IMR-90 (cell line): ENCODE results near the gene NDUFAF2. TPM values are rescaled to one million over a fixed set of nuclear protein-coding genes. Genes with fewer than 3 reads are reported as not detected.
"Not testable (repeated sequence)": the region's sequence is repeated elsewhere in the genome, so short reads cannot be mapped to it uniquely, and the experiment has no call there.

Experiments
- ATAC-seq: fragments of 200-7000 bp; cut with Tn5 transposase; 2 replicates; pipeline ENCODE4 v1.9.1; 2020; ENCODE audit warnings: low read depth, mild to moderate bottlenecking, moderate library complexity
- BruUV-seq: library from RNA; stranded (reverse); fragments of 400-500 nt; replicated peaks from 2 replicates; lab custom pipeline; 2021; lab: Mats Ljungman, UMichigan
- CTCF ChIA-PET: fragments of 300-600 bp; formaldehyde crosslinking; extraction: SDS; loops from one replicate; lab custom pipeline; 2021; ENCODE audit warnings: antibody characterized with exemption; lab: Yijun Ruan, JAX
- POLR2A ChIA-PET: fragments of 300-600 bp; sonication (Branson Sonifier 250); formaldehyde crosslinking; loops from one replicate; lab custom pipeline; 2022; ENCODE audit warnings: antibody characterized with exemption; ENCODE audit not compliant: unreplicated experiment; lab: Charles Lee
- DNase-seq: peaks from one replicate; pipeline ENCODE4 v3.0.0; 2013
- H2AFZ ChIP-seq: replicated peaks from 2 replicates; pipeline ENCODE3; 2013; ENCODE audit warnings: low read length, mild to moderate bottlenecking; ENCODE audit not compliant: poor library complexity
- H2AK5ac ChIP-seq: 2 replicates; pipeline ENCODE4 v1.6.1; 2013; ENCODE audit warnings: low read depth, low read length, inconsistent platforms
- H2AK9ac ChIP-seq: replicated peaks from 2 replicates; pipeline ENCODE3; 2013; ENCODE audit warnings: mild to moderate bottlenecking, low read depth, low read length, moderate library complexity; ENCODE audit not compliant: poor library complexity
- H2BK120ac ChIP-seq: 2 replicates; pipeline ENCODE4 v1.6.1; 2013; ENCODE audit warnings: low read depth, low read length, inconsistent platforms
- H2BK15ac ChIP-seq: 3 replicates; pipeline ENCODE4 v1.6.1; 2013; ENCODE audit warnings: low read depth, low read length, inconsistent platforms
- H2BK20ac ChIP-seq: 2 replicates; pipeline ENCODE4 v1.6.1; 2013; ENCODE audit warnings: low read depth, mild to moderate bottlenecking, inconsistent platforms, low read length, moderate library complexity
- H2BK5ac ChIP-seq: 2 replicates; pipeline ENCODE4 v1.6.1; 2013; ENCODE audit warnings: mild to moderate bottlenecking, low read depth, low read length, inconsistent platforms; ENCODE audit not compliant: poor library complexity, severe bottlenecking
- H3K14ac ChIP-seq: replicated peaks from 2 replicates; pipeline ENCODE4 v1.6.1; 2013; ENCODE audit warnings: low read depth, low read length, inconsistent platforms
- H3K18ac ChIP-seq: 2 replicates; pipeline ENCODE4 v1.6.1; 2013; ENCODE audit warnings: low read depth, low read length, control low read depth
- H3K23ac ChIP-seq: 2 replicates; pipeline ENCODE4 v1.6.1; 2013; ENCODE audit warnings: low read depth, low read length, inconsistent platforms
- H3K27ac ChIP-seq: 2 replicates; pipeline ENCODE4 v1.5.1; 2013; ENCODE audit warnings: mild to moderate bottlenecking, control low read depth, low read length; ENCODE audit not compliant: insufficient read depth
- H3K27me3 ChIP-seq: 2 replicates; pipeline ENCODE4 v1.6.1; 2013; ENCODE audit warnings: low read length; ENCODE audit not compliant: control insufficient read depth, insufficient read depth
- H3K36me3 ChIP-seq: 2 replicates; pipeline ENCODE4 v1.6.1; 2013; ENCODE audit warnings: low read length, mixed read lengths; ENCODE audit not compliant: control insufficient read depth, insufficient read depth
- H3K4ac ChIP-seq: 2 replicates; pipeline ENCODE4 v1.6.1; 2013; ENCODE audit warnings: low read depth, low read length, inconsistent platforms
- H3K4me1 ChIP-seq: 2 replicates; pipeline ENCODE4 v1.6.1; 2013; ENCODE audit warnings: low read length, mixed read lengths; ENCODE audit not compliant: control insufficient read depth, insufficient read depth
- H3K4me2 ChIP-seq: 2 replicates; pipeline ENCODE4 v1.6.1; 2013; ENCODE audit warnings: low read depth, mild to moderate bottlenecking, control low read depth, low read length, moderate library complexity
- H3K4me3 ChIP-seq: 2 replicates; pipeline ENCODE4 v1.5.1; 2013; ENCODE audit warnings: low read depth, mild to moderate bottlenecking, control low read depth, low read length, moderate library complexity; ENCODE audit not compliant: insufficient read depth
- H3K56ac ChIP-seq: 2 replicates; pipeline ENCODE4 v1.6.1; 2013; ENCODE audit warnings: low read length, inconsistent platforms; ENCODE audit not compliant: insufficient read depth; ENCODE audit errors: extremely low read depth
- H3K79me1 ChIP-seq, 2 experiments: 2 replicates each; pipeline ENCODE4 v1.6.1; 2013; ENCODE audit warnings: low read length in 2 of 2, inconsistent platforms in 1 of 2, low read depth in 1 of 2
- H3K9ac ChIP-seq: 2 replicates; pipeline ENCODE4 v1.6.1; 2013; ENCODE audit warnings: low read depth, low read length, control low read depth
- H3K9me1 ChIP-seq: 2 replicates; pipeline ENCODE4 v1.6.1; 2013; ENCODE audit warnings: low read length, inconsistent platforms; ENCODE audit not compliant: insufficient read depth
- H3K9me3 ChIP-seq: 2 replicates; pipeline ENCODE4 v1.6.1; 2013; ENCODE audit warnings: low read length; ENCODE audit not compliant: control insufficient read depth, insufficient read depth
- H4K20me1 ChIP-seq: 2 replicates; pipeline ENCODE4 v1.6.1; 2013; ENCODE audit warnings: low read length, inconsistent platforms; ENCODE audit not compliant: insufficient read depth
- H4K5ac ChIP-seq: 2 replicates; pipeline ENCODE4 v1.6.1; 2013; ENCODE audit warnings: mild to moderate bottlenecking, low read depth, low read length, control low read depth
- H4K8ac ChIP-seq, 2 experiments: 2 replicates each; pipeline ENCODE4 v1.6.1; 2013; ENCODE audit warnings: low read depth in 2 of 2, low read length in 2 of 2, control low read depth in 1 of 2, inconsistent platforms in 1 of 2
- H4K91ac ChIP-seq: 2 replicates; pipeline ENCODE4 v1.6.1; 2013; ENCODE audit warnings: low read depth, low read length, inconsistent platforms; ENCODE audit not compliant: insufficient read depth
- BHLHE40 ChIP-seq: fragments of 150-350 bp; IDR thresholded peaks from 2 replicates; pipeline ENCODE4 v1.6.1; 2016; ENCODE audit warnings: mild to moderate bottlenecking, low read depth, low read length
- CEBPB ChIP-seq: IDR thresholded peaks from 2 replicates; pipeline ENCODE4 v1.6.1; 2012; ENCODE audit warnings: low read depth, low read length, improper control_type of control experiment
- CHD1 ChIP-seq: IDR thresholded peaks from 2 replicates; pipeline ENCODE4 v1.6.1; 2012; ENCODE audit warnings: low read depth, low read length, improper control_type of control experiment
- MAZ ChIP-seq: IDR thresholded peaks from 2 replicates; pipeline ENCODE4 v1.6.1; 2012; ENCODE audit warnings: low read depth, mild to moderate bottlenecking, low read length, improper control_type of control experiment, moderate library complexity, borderline replicate concordance
- NFE2L2 ChIP-seq: fragments of 150-350 bp; IDR thresholded peaks from 2 replicates; pipeline ENCODE4 v1.6.1; 2016; ENCODE audit warnings: low read depth, mild to moderate bottlenecking, low read length
- RFX5 ChIP-seq: IDR thresholded peaks from 2 replicates; pipeline ENCODE4 v1.8.0; 2012; ENCODE audit warnings: low read depth, mild to moderate bottlenecking, low read length, moderate library complexity
- WGBS, 2 experiments: methylation state at CpG; one replicate each; pipeline versions ENCODE4 v1.1.5 to v1.1.7; 2013; ENCODE audit warnings: missing lambda C conversion rate in 2 of 2; ENCODE audit not compliant: insufficient read length in 1 of 2; ENCODE audit errors: extremely low coverage in 2 of 2; 5-methylcytosine and 5-hydroxymethylcytosine counted together
- dilution Hi-C: fragments of 300-500 bp; cut with HindIII; formaldehyde crosslinking; loops from one replicate; pipeline ENCODE4 v1.14.3; 2018; ENCODE audit warnings: low sequenced_read_pairs; ENCODE audit not compliant: unreplicated experiment
- in situ Hi-C: fragments of 300-500 bp; cut with MboI; formaldehyde crosslinking; loops from 3 replicates; pipeline ENCODE4 v1.14.3; 2019; ENCODE audit warnings: low sequenced_read_pairs, inconsistent platforms, mixed read lengths
- intact Hi-C: fragments of 100-400 bp; cut with micrococcal nuclease; formaldehyde crosslinking; loops from 2 replicates; pipeline ENCODE4 v1.10.0; 2022
- polyA plus RNA-seq, 3 experiments: library from polyadenylated mRNA; depleted of rRNA; stranded (reverse); fragments of >200 nt; gene quantifications; 2 replicates each; pipeline ENCODE4 v1.2.3, GENCODE V29; 2012; ENCODE audit warnings: low replicate concordance in 1 of 3
- total RNA-seq: library from RNA; depleted of rRNA; stranded (reverse); fragments of >200 nt; gene quantifications from 2 replicates; pipeline ENCODE4 v1.2.3, GENCODE V29; 2012
- TF ChIP-seq, protein P1 (sequence below): fragments of 150-350 bp; IDR thresholded peaks from 2 replicates; pipeline ENCODE4 v1.6.1; 2017; ENCODE audit warnings: mild to moderate bottlenecking, antibody characterized with exemption, low read length, low read depth

Gene NDUFAF2
- total and polyA plus RNA-seq, 2 of the 4 experiments (the other 2 are of a cell fraction) = 11.8 to 24.7 TPM

DNA sequence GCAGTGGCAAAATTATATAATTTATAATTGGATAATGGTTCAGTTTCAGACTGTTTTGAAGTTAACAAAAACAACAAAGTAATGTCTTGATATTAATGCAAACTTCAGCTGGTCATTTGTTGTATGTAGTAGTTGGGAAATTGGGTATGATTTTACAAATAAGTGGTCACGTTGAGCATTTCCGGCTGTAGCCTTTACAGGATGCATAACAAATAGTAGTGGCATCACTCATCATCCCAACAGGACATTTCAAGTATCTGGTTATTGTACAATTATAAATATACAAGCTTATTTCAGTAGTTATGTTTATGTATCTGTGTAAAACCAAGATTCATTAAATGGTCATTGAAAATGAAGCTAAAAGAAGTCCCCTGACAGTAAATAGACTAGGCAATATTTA is 144.3 kb downstream of the NDUFAF2 start:
- intact Hi-C loops = no loop called here

DNA sequence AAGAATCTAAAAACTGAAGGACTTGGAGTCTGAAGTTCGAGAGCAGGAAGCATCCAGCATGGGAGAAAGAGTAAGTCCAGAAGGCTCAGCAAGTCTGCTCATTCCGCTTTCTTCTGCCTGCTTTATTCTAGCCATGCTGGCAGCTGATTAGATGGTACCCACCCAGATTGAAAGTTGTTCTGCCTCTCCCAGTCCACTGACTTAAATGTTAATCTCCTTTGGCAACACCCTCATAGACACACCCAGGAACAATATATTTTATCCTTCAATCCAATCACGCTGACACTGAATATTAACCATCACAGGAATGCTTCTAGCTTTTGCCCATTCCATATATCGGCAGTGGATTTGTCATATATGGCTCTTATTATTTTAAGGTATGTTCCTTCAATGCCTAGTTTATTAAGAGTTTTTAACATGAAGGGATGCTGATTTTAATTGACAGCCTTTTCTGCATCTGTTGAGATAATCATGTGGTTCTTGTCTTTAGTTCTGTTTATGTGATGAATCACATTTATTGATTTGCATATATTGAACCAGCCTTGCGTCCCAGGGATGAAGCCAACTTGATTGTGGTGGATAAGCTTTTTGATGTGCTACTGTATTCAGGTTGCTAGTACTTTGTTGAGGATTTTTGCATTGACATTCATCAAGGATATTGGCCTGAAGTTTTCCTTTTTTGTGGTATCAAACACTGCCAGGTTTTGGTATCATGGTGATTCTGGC is 148.2 kb downstream of the NDUFAF2 start:
- H3K27me3 ChIP-seq, H3K23ac ChIP-seq, H3K4me1 ChIP-seq, H3K9ac ChIP-seq, H2AK9ac ChIP-seq, H2AK5ac ChIP-seq, H3K4me2 ChIP-seq, H3K4ac ChIP-seq, H2AFZ ChIP-seq, H3K18ac ChIP-seq, H3K27ac ChIP-seq, H3K14ac ChIP-seq, H4K20me1 ChIP-seq, H3K36me3 ChIP-seq, DNase-seq, H4K8ac ChIP-seq, ATAC-seq, dilution Hi-C loops, H3K9me1 ChIP-seq, H2BK5ac ChIP-seq, H3K79me1 ChIP-seq, BruUV-seq, H4K5ac ChIP-seq, H2BK120ac ChIP-seq, H2BK20ac ChIP-seq, H2BK15ac ChIP-seq, in situ Hi-C loops, H3K4me3 ChIP-seq, H3K56ac ChIP-seq, intact Hi-C loops, H3K9me3 ChIP-seq, H4K91ac ChIP-seq: not testable (repeated sequence)
- ChIA-PET POLR2A (interaction anchor here (0.6 kb wide), 1 partner anchor 239 kb away, joined by 3 read pairs; no protein-coding TSS in a partner anchor), CTCF (interaction anchor here (0.6 to 2.1 kb wide), 2 partner anchors 10 to 19 kb away, joined by 3 to 6 read pairs; no protein-coding TSS in a partner anchor)
- WGBS, 2 experiments = 75% methylated on average over 2 of the region's 5 CpGs; no CpG with 5 or more reads in 1 of the 2 experiments

More for the DNA sequence above, 144.3 kb downstream of the NDUFAF2 start:
- H2AFZ ChIP-seq = no peak overlapping the region
- no peak overlapping the region for H4K8ac ChIP-seq
- H3K36me3 ChIP-seq = no peaks in the 10 kb centered on the region
- no peak overlapping the region for H2BK5ac ChIP-seq
- no peak overlapping the region for H4K5ac ChIP-seq
- H3K4me2 ChIP-seq = no peak overlapping the region
- H2AK9ac ChIP-seq = no peak overlapping the region
- no peak overlapping the region for H3K9ac ChIP-seq
- ChIA-PET POLR2A (no interaction called here), CTCF (interaction anchor here (0.6 kb wide), 1 partner anchor 19 kb away, joined by 4 read pairs; no protein-coding TSS in a partner anchor)
- H3K9me1 ChIP-seq = peaks cover 3% of the 10 kb centered on the region; the same call in 1 of the 2 replicates
- H3K23ac ChIP-seq = no peak overlapping the region
- no peak overlapping the region for H2BK120ac ChIP-seq
- H3K14ac ChIP-seq = no peak overlapping the region
- H3K27ac ChIP-seq = no peak overlapping the region
- H2BK15ac ChIP-seq = no peak overlapping the region
- H3K56ac ChIP-seq = no peak overlapping the region
- H4K91ac ChIP-seq = no peak overlapping the region
- H3K79me1 ChIP-seq = peaks cover 0 to 7% of the 10 kb centered on the region in 2 experiments; a peak in 1 of 4 replicates
- no peaks in the 10 kb centered on the region for H3K4me1 ChIP-seq
- H3K4me3 ChIP-seq = no peak overlapping the region
- H4K20me1 ChIP-seq = no peaks in the 10 kb centered on the region; the same call in 1 of the 2 replicates
- dilution Hi-C loops = no loop called here
- DNase-seq (peak; percentile 28), ATAC-seq (no peak)
- in situ Hi-C loops = no loop called here
- WGBS, 2 experiments = no CpG with 5 or more reads among the region's 2 CpGs
- no peak overlapping the region for H3K18ac ChIP-seq
- H3K4ac ChIP-seq = no peak overlapping the region
- H2AK5ac ChIP-seq = no peak overlapping the region
- H3K9me3 ChIP-seq = no peaks in the 10 kb centered on the region
- TF ChIP-seq CEBPB (no peak), BHLHE40 (no peak), NFE2L2 (no peak), MAZ (no peak), RFX5 (no peak), CHD1 (no peak)
- TF ChIP-seq, protein P1, sequence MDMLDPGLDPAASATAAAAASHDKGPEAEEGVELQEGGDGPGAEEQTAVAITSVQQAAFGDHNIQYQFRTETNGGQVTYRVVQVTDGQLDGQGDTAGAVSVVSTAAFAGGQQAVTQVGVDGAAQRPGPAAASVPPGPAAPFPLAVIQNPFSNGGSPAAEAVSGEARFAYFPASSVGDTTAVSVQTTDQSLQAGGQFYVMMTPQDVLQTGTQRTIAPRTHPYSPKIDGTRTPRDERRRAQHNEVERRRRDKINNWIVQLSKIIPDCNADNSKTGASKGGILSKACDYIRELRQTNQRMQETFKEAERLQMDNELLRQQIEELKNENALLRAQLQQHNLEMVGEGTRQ = no peak
- H2BK20ac ChIP-seq = no peak overlapping the region
- no TSS peak for BruUV-seq
- H3K27me3 ChIP-seq = no peaks in the 10 kb centered on the region
